Sigmoid colon (tissue), 7 donors: ENCODE measurements around the gene TLR4. TPM values are rescaled to one million over a fixed set of nuclear protein-coding genes. Genes with fewer than 3 reads are reported as not detected.

Experiments used
- DNase-seq: peaks from one replicate; pipeline ENCODE4 v3.0.0-alpha.2; 2019
- H3K27ac ChIP-seq, 4 donors: fragments of 200-600 bp; sonication (generic); one replicate each; pipeline ENCODE4 v1.5.1; 2016 to 2019; ENCODE audit warnings: mild to moderate bottlenecking in 1 of 4
- H3K27me3 ChIP-seq, 3 donors: fragments of 200-600 bp; sonication (generic); one replicate each; pipeline ENCODE4 v1.5.1; 2019; ENCODE audit warnings: mild to moderate bottlenecking in 1 of 3
- H3K36me3 ChIP-seq, 4 donors: fragments of 200-600 bp; sonication (generic); one replicate each; pipeline ENCODE4 v1.5.1; 2016 to 2019
- H3K4me1 ChIP-seq, 4 donors: fragments of 200-600 bp; sonication (generic); one replicate each; pipeline ENCODE4 v1.5.1; 2017 to 2019
- H3K4me3 ChIP-seq, 4 donors: fragments of 200-600 bp; sonication (generic); one replicate each; pipeline ENCODE4 v1.5.1; 2017 to 2019; ENCODE audit warnings: mild to moderate bottlenecking in 2 of 4, moderate library complexity in 1 of 4
- H3K9me3 ChIP-seq, 4 donors: fragments of 200-600 bp in 3 of 4; sonication (generic) in 3 of 4; one replicate each; pipeline versions ENCODE4 v1.5.1 to v1.6.1; 2013 to 2019
- EP300 ChIP-seq, 4 donors: sonication (generic); formaldehyde crosslinking; IDR thresholded peaks; one replicate each; pipeline ENCODE4 v1.6.1; 2017; ENCODE audit warnings: antibody characterized with exemption in 4 of 4
- POLR2A ChIP-seq, 2 donors: fragments of 450-650 bp; IDR thresholded peaks; one replicate each; pipeline ENCODE4 v1.6.1; 2016; ENCODE audit warnings: antibody characterized with exemption in 2 of 2, mild to moderate bottlenecking in 2 of 2, moderate library complexity in 2 of 2
- POLR2AphosphoS5 ChIP-seq, 4 donors: sonication (generic); formaldehyde crosslinking; IDR thresholded peaks; one replicate each; pipeline ENCODE4 v1.6.1; 2017; ENCODE audit warnings: antibody characterized with exemption in 4 of 4
- WGBS, 2 donors: extraction: QIAGEN DNeasy Blood & Tissue Kit; methylation state at CpG; one replicate each; pipeline ENCODE4 v1.1.7; 2013; 5-methylcytosine and 5-hydroxymethylcytosine counted together
- intact Hi-C: fragments of 100-400 bp; cut with DNase I; formaldehyde crosslinking; loops from one replicate; pipeline ENCODE4 v1.15.1; 2023
- polyA plus RNA-seq, 3 donors: library from polyadenylated mRNA; stranded (reverse); fragments of 200-250 nt; gene quantifications; one replicate each; pipeline ENCODE4 v1.2.3, GENCODE V29; 2013
- total RNA-seq, 4 donors: library from RNA; depleted of rRNA; stranded (reverse); fragments of >200 nt; gene quantifications; one replicate each; pipeline ENCODE4 v1.1.0, GENCODE V29; 2016
- TF ChIP-seq, protein P1 (sequence below), 4 experiments: fragments of 450-650 bp in 3 of 4; fragments of 200-600 bp in 1 of 4; IDR thresholded peaks; one replicate each; pipeline ENCODE4 v1.5.1; 2016 to 2019; ENCODE audit warnings: antibody characterized with exemption in 4 of 4, mild to moderate bottlenecking in 3 of 4, moderate library complexity in 2 of 4
- donor health status: healthy with polysubstance abuse.
- donor health status: Bipolar disorder and iron deficiency.
- donor health status: healthy.

TLR4 gene
- total and polyA plus RNA-seq, 7 donors = 4.0 to 24.6 (median 10.5) TPM

DNA sequence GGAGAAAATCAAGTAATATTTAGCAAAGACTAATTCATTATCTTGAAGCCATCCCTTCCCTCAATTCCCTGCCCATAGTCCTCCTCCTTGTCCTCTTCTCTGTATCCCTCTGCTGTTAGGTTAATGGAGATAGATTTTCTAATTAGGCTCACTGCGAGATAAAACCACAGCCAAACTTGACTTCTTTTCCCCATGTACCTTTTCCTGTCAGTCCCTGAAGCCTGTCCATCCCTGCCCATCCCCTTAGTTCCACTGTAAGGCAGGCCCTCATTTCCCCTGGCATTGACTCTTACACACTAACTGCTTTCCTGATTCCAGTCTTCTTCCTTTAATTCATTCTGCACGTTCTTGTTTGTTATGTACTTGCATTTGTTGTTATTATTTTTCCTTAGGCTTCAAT is 1.2 kb downstream of the TLR4 start:
- 58 to 63% methylated on average over 2 of the region's 2 CpGs for WGBS, 2 donors
- Histone ChIP-seq H3K4me3 (peak overlapping the region in 3 of 4 donors; percentile 31 to 47 (median 44)), H3K27ac (peak overlapping the region; percentile 48 to 84 (median 74)), H3K27me3 (no peaks in the 10 kb centered on the region), H3K9me3 (no peaks in the 10 kb centered on the region), H3K36me3 (peaks cover 0 to 3% (median 0%) of the 10 kb centered on the region in 4 donors), H3K4me1 (peaks cover 0 to 12% (median 0%) of the 10 kb centered on the region in 4 donors)
- no peak for DNase-seq
- intact Hi-C loops = no loop called here
- no peak for TF ChIP-seq EP300 (IDR thresholded peaks at IDR 0.05)
- TF ChIP-seq POLR2AphosphoS5 (IDR thresholded peaks at IDR 0.05) = no peak
- TF ChIP-seq POLR2A (IDR thresholded peaks at IDR 0.05) = no peak
- TF ChIP-seq, protein P1, sequence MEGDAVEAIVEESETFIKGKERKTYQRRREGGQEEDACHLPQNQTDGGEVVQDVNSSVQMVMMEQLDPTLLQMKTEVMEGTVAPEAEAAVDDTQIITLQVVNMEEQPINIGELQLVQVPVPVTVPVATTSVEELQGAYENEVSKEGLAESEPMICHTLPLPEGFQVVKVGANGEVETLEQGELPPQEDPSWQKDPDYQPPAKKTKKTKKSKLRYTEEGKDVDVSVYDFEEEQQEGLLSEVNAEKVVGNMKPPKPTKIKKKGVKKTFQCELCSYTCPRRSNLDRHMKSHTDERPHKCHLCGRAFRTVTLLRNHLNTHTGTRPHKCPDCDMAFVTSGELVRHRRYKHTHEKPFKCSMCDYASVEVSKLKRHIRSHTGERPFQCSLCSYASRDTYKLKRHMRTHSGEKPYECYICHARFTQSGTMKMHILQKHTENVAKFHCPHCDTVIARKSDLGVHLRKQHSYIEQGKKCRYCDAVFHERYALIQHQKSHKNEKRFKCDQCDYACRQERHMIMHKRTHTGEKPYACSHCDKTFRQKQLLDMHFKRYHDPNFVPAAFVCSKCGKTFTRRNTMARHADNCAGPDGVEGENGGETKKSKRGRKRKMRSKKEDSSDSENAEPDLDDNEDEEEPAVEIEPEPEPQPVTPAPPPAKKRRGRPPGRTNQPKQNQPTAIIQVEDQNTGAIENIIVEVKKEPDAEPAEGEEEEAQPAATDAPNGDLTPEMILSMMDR (IDR thresholded peaks at IDR 0.05) = no peak

DNA sequence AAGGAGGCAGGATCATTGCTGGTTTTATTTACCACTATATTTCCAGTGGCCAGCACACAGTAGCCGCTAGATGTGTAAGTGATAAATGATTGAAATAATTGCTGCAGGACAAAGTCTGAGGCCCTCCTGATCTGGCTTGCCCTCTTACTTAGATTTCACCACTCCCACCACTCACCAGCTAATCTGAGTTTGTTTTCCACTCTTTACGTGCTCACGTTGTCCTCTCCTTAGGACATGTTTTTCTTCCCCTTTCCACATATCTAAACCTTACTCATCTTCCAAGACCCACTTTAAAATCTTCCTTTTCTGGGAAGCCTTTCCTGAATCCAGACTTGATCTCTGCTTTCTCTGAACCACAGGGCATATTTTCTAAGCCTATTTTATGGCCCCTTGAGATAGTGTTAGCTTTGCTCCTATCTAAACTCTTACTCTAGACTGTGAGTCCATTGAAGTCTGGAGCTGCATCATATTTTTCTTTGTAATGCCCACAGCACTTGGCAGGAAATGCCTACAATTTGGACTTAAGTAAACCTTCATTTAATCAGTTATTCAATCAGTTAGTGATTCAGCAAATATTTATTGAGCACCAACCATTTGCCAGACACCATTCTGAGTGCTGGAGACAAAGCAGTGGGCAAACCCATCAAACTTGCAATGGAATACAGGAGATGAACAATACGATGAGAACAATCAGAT is 2.4 kb downstream of the TLR4 start:
- intact Hi-C loops = no loop called here
- no peak for TF ChIP-seq POLR2A (IDR thresholded peaks at IDR 0.05)
- no peak for TF ChIP-seq EP300 (IDR thresholded peaks at IDR 0.05)
- no peak for TF ChIP-seq POLR2AphosphoS5 (IDR thresholded peaks at IDR 0.05)
- TF ChIP-seq, protein P1 (IDR thresholded peaks at IDR 0.05) = no peak

DNA sequence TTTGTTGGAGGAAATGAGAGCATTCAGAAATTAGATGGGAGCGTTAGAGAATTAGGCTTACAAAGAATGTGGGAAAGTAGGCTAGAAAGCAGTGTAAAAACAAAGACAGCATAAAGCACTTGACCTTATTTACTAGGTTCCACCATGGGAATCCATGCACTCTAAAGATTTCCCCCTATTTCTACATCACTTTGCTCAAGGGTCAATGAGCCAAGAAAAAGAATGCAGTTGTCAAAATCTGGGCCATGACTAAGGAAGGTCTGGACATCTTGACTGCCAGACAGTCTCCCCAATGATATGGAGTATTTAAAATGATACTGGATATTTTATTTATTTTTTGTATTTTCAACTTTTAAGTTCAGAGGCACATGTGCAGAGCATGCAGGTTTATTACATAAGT is 3.4 kb downstream of the TLR4 start:
- Histone ChIP-seq H3K9me3 (no peaks in the 10 kb centered on the region), H3K27me3 (no peaks in the 10 kb centered on the region), H3K4me3 (peak overlapping the region in 2 of 4 donors; percentile 44 to 47), H3K36me3 (peaks cover 0 to 5% (median 0%) of the 10 kb centered on the region in 4 donors), H3K4me1 (peaks cover 0 to 12% (median 0%) of the 10 kb centered on the region in 4 donors), H3K27ac (no peak overlapping the region)
- TF ChIP-seq EP300 (IDR thresholded peaks at IDR 0.05) = no peak
- no peak for TF ChIP-seq POLR2A (IDR thresholded peaks at IDR 0.05)
- TF ChIP-seq POLR2AphosphoS5 (IDR thresholded peaks at IDR 0.05) = no peak
- TF ChIP-seq, protein P1 (IDR thresholded peaks at IDR 0.05) = no peak
- 84 to 95% methylated on average over 1 of the region's 1 CpG for WGBS, 2 donors
- no peak for DNase-seq
- intact Hi-C loops = no loop called here

More for the DNA sequence above, 2.4 kb downstream of the TLR4 start:
- WGBS, 2 donors = 31 to 65% methylated on average over 4 of the region's 4 CpGs
- Histone ChIP-seq H3K4me1 (peaks cover 0 to 12% (median 0%) of the 10 kb centered on the region in 4 donors), H3K27ac (peak overlapping the region in 1 of 4 donors; percentile 23), H3K36me3 (peaks cover 0 to 5% (median 0%) of the 10 kb centered on the region in 4 donors), H3K27me3 (no peaks in the 10 kb centered on the region), H3K4me3 (peak overlapping the region in 3 of 4 donors; percentile 4 to 47 (median 44)), H3K9me3 (no peaks in the 10 kb centered on the region)
- no peak for DNase-seq

DNA sequence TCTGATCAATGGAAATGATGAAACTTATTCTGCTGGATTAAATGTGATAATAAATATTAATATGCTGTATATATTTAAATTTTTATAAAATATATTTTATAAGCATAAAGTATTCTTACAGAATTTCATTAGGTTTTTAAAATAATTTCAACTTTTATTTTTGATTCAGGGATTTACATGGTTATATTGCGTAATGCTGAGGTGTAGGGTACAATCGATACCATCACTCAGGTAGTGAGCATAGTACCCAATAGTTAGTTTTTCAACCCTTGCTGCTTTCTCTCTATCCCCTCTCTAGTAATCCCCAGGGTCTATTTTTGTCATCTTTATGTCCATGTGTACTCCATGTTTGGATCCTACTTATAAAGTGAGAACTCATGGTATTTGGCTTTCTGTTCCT is 5.7 kb downstream of the TLR4 start:
- H3K27me3 ChIP-seq = no peaks in the 10 kb centered on the region
- WGBS, 2 donors = 96 to 98% methylated on average over 2 of the region's 2 CpGs
- H3K27ac ChIP-seq = no peak overlapping the region
- H3K4me3 ChIP-seq = no peak overlapping the region
- H3K36me3 ChIP-seq = peaks cover 0 to 13% (median 0%) of the 10 kb centered on the region in 4 donors
- DNase-seq = no peak
- TF ChIP-seq EP300 (IDR thresholded peaks at IDR 0.05) (no peak), POLR2A (IDR thresholded peaks at IDR 0.05) (no peak), POLR2AphosphoS5 (IDR thresholded peaks at IDR 0.05) (no peak)
- TF ChIP-seq, protein P1 (IDR thresholded peaks at IDR 0.05) = no peak
- no peaks in the 10 kb centered on the region for H3K4me1 ChIP-seq
- no peaks in the 10 kb centered on the region for H3K9me3 ChIP-seq
- intact Hi-C loops = no loop called here
